K562 (cell line): ENCODE measurements around the gene CTSO. TPM values are rescaled to one million over a fixed set of nuclear protein-coding genes. Genes with fewer than 3 reads are reported as not detected.
A peak's percentile ranks its signal among the peaks of the same experiment; 100 is the strongest.

Experiments used
- ATAC-seq: fragments of 200-7000 bp; cut with Tn5 transposase; 3 replicates; pipeline ENCODE4 v1.9.1; 2020; ENCODE audit warnings: moderate library complexity
- Bru-seq: library from RNA; stranded (reverse); fragments of 400-500 nt; gene quantifications from one replicate; lab custom pipeline; 2021; lab: Mats Ljungman, UMichigan
- BruChase-seq, 2 experiments: library from RNA; stranded (reverse); fragments of 400-500 nt; gene quantifications; one replicate each; lab custom pipeline; 2021; lab: Mats Ljungman, UMichigan
- BruUV-seq: library from RNA; stranded (reverse); fragments of 400-500 nt; replicated peaks from 2 replicates; lab custom pipeline; 2021; lab: Mats Ljungman, UMichigan
- CTCF ChIA-PET: fragments of 300-600 bp; formaldehyde crosslinking; extraction: SDS; loops from one replicate; lab custom pipeline; 2021; ENCODE audit warnings: low intra/inter-chr PET ratio; lab: Yijun Ruan, JAX
- POLR2A ChIA-PET: fragments of 300-600, 350-650 bp; sonication (Branson Sonifier 250); formaldehyde crosslinking; extraction: SDS; loops from one replicate; lab custom pipeline; 2021; ENCODE audit warnings: antibody characterized with exemption, inconsistent platforms; lab: Yijun Ruan, JAX
- DNase-seq, 4 experiments: peaks; one replicate each; pipeline versions ENCODE4 v3.0.0 to v3.0.0-alpha.2; 2011 to 2018; ENCODE audit warnings: low spot score in 3 of 4, mixed read lengths in 3 of 4; ENCODE audit errors: extremely low read depth in 1 of 4
- FAIRE-seq: peaks from 2 replicates; lab custom pipeline; 2011; peaks lifted over from hg19 to GRCh38; lab: Jason Lieb, UNC
- H2AFZ ChIP-seq: 2 replicates; pipeline ENCODE4 v1.6.0; 2011; ENCODE audit warnings: low read depth, low read length, control low read depth, inconsistent platforms
- H3K27ac ChIP-seq: fragments of 200-600 bp; 3 replicates; pipeline ENCODE4 v1.8.0; 2011; ENCODE audit warnings: low read depth, mild to moderate bottlenecking, control low read depth, inconsistent platforms, low read length, moderate library complexity, mixed read lengths; ENCODE audit errors: extremely low read depth
- H3K27me3 ChIP-seq, 2 experiments: fragments of 300-600 bp in 1 of 2; 2 replicates in 1 of 2; 3 replicates in 1 of 2; pipeline versions ENCODE4 v1.6.0 to v1.8.0; 2011; ENCODE audit warnings: inconsistent platforms in 2 of 2, low read length in 2 of 2, mild to moderate bottlenecking in 1 of 2, mixed read lengths in 1 of 2, moderate library complexity in 1 of 2; ENCODE audit not compliant: control insufficient read depth in 2 of 2, insufficient read depth in 2 of 2
- H3K36me3 ChIP-seq: fragments of 300-600 bp; 3 replicates; pipeline ENCODE4 v1.8.0; 2011; ENCODE audit warnings: mild to moderate bottlenecking, low read length, inconsistent platforms; ENCODE audit not compliant: control insufficient read depth, insufficient read depth
- H3K4me1 ChIP-seq, 2 experiments: fragments of 200-600 bp in 1 of 2; replicated peaks in 1 of 2; 2 replicates in 1 of 2; 3 replicates in 1 of 2; pipeline versions ENCODE4 v1.5.1 to v1.8.0; 2011; ENCODE audit warnings: inconsistent platforms in 2 of 2, low read length in 2 of 2, mild to moderate bottlenecking in 1 of 2, mixed read lengths in 1 of 2, moderate library complexity in 1 of 2; ENCODE audit not compliant: control insufficient read depth in 2 of 2, insufficient read depth in 2 of 2
- H3K4me2 ChIP-seq: 2 replicates; pipeline ENCODE4 v1.6.1; 2011; ENCODE audit warnings: low read length, control low read depth, inconsistent platforms, mixed read lengths; ENCODE audit not compliant: insufficient read depth
- H3K4me3 ChIP-seq: fragments of 200-600 bp; sonication (generic), shearing (Covaris generic); 2 replicates; pipeline ENCODE4 v1.5.1; 2016; ENCODE audit warnings: control low read depth, inconsistent platforms
- H3K79me2 ChIP-seq: fragments of 200-600 bp; 3 replicates; pipeline ENCODE4 v1.8.0; 2011; ENCODE audit warnings: low read length, inconsistent platforms; ENCODE audit not compliant: control insufficient read depth, insufficient read depth
- H3K9ac ChIP-seq, 2 experiments: 2 replicates each; pipeline versions ENCODE4 v1.6.0 to v1.6.1; 2011; ENCODE audit warnings: low read depth in 2 of 2, low read length in 2 of 2, control low read depth in 1 of 2, inconsistent platforms in 1 of 2, mild to moderate bottlenecking in 1 of 2, mixed read lengths in 1 of 2; ENCODE audit not compliant: insufficient read depth in 1 of 2
- H3K9me1 ChIP-seq: one replicate; pipeline ENCODE4 v1.6.0; 2011; ENCODE audit warnings: inconsistent platforms, mild to moderate bottlenecking, low read length, moderate library complexity; ENCODE audit not compliant: control insufficient read depth, insufficient read depth
- H3K9me3 ChIP-seq: replicated peaks from 2 replicates; pipeline ENCODE4 v1.5.1; 2011; ENCODE audit warnings: low read depth, low read length, inconsistent platforms; ENCODE audit not compliant: control insufficient read depth, insufficient read depth
- H4K20me1 ChIP-seq: replicated peaks from 2 replicates; pipeline ENCODE4 v1.6.1; 2011; ENCODE audit warnings: low read length, inconsistent platforms, mixed read lengths; ENCODE audit not compliant: control insufficient read depth, insufficient read depth
- GABPA ChIP-seq: fragments of 200-800 bp; sonication (Bioruptor generic); conservative IDR thresholded peaks from 2 replicates; pipeline ENCODE4 v1.6.1; 2016; ENCODE audit warnings: low read depth, missing genetic modification characterization, missing compliant biosample characterization
- PHF8 ChIP-seq: fragments of 200-600 bp; sonication (generic); IDR thresholded peaks from 2 replicates; pipeline ENCODE4 v1.6.1; 2012; ENCODE audit warnings: mixed run types, mild to moderate bottlenecking, inconsistent platforms, low read length, moderate library complexity, borderline replicate concordance
- ZFX ChIP-seq: sonication (generic); formaldehyde crosslinking; IDR thresholded peaks from 2 replicates; pipeline ENCODE4 v1.8.0; 2022; ENCODE audit warnings: mild to moderate bottlenecking, missing genetic modification reagents, moderate library complexity
- WGBS: fragments of 100-300 bp; shearing (Covaris generic); methylation state at CpG from one replicate; pipeline ENCODE4 v1.1.6; 2016; ENCODE audit warnings: low coverage, mixed read lengths; ENCODE audit not compliant: insufficient coverage; ENCODE audit errors: missing lambda C conversion rate; 5-methylcytosine and 5-hydroxymethylcytosine counted together
- in situ Hi-C: fragments of 300-500 bp; cut with MboI; formaldehyde crosslinking; loops from 4 replicates; pipeline ENCODE4 v1.15.0; 2018; ENCODE audit warnings: inconsistent platforms, mixed read lengths
- intact Hi-C: fragments of 100-400 bp; cut with micrococcal nuclease; formaldehyde crosslinking; loops from 2 replicates; pipeline ENCODE4 v1.14.2; 2022
- long read RNA-seq, 3 experiments: library from polyadenylated mRNA in 2 of 3; library from RNA in 1 of 3; unstranded in 2 of 3; stranded (forward) in 1 of 3; transcript quantifications; one replicate each; pipeline ENCODE4 v2.0.0, GENCODE V29; 2019 to 2022
- polyA minus RNA-seq, 3 experiments: library from RNA; depleted of rRNA, polyadenylated mRNA; stranded (reverse); fragments of >200 nt; gene quantifications; 2 replicates each; pipeline ENCODE4 v1.2.3, GENCODE V29; 2011
- polyA plus RNA-seq, 8 experiments: library from polyadenylated mRNA; depleted of rRNA in 4 of 8; stranded (reverse) in 5 of 8; unstranded in 3 of 8; fragments of >200 nt; fragmentation: Nextera tagmentation in 2 of 8; fragmentation: Illumina TruSeq in 1 of 8; extraction: Ambion mirVana in 2 of 8; extraction: Trizol in 1 of 8; gene quantifications; 2 replicates each; pipeline versions ENCODE4 v1.2.1 to v1.2.3, GENCODE V29; 2011 to 2014; ENCODE audit warnings: inconsistent platforms in 1 of 8, missing spikeins in 1 of 8
- total RNA-seq, 7 experiments: library from RNA; depleted of rRNA in 6 of 7; stranded (reverse); fragments of >200 nt in 6 of 7; fragmentation: Illumina TruSeq in 2 of 7; extraction: Trizol in 2 of 7; gene quantifications; 2 replicates each; pipeline versions ENCODE4 v1.2.1 to v1.2.3, GENCODE V29; 2011 to 2021; ENCODE audit warnings: low replicate concordance in 1 of 7
- TF ChIP-seq, protein P1 (sequence below): fragments of 250-450 bp; sonication (Bioruptor Pico); IDR thresholded peaks from 2 replicates; pipeline ENCODE4 v1.6.1; 2021; ENCODE audit warnings: mild to moderate bottlenecking

The CTSO gene, protein sequence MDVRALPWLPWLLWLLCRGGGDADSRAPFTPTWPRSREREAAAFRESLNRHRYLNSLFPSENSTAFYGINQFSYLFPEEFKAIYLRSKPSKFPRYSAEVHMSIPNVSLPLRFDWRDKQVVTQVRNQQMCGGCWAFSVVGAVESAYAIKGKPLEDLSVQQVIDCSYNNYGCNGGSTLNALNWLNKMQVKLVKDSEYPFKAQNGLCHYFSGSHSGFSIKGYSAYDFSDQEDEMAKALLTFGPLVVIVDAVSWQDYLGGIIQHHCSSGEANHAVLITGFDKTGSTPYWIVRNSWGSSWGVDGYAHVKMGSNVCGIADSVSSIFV
- not detected in 2 replicates for total RNA-seq (2011; cell fraction: chromatin; rRNA removed; ENCODE audit: low replicate concordance)
- not detected in 2 replicates for total RNA-seq (2011; cell fraction: nucleolus; rRNA removed)
- total RNA-seq (2011; cell fraction: nucleoplasm; rRNA removed), result not detected in 2 replicates
- 0.04 TPM in 1 of 2 replicates, not detected in the other for total RNA-seq (2014; rRNA removed)
- 0.04 TPM in 1 of 2 replicates, not detected in the other for total RNA-seq (2014; rRNA removed; fragmentation: Illumina TruSeq; extraction: Trizol)
- 0.07 TPM in 1 of 2 replicates, not detected in the other for total RNA-seq (2015; rRNA removed; fragmentation: Illumina TruSeq; extraction: Trizol)
- total RNA-seq (2021), result 0.04 TPM in 1 of 2 replicates, not detected in the other
- polyA plus RNA-seq (2011; rRNA removed), result 0.03 TPM in 1 of 2 replicates, not detected in the other
- not detected in 2 replicates for polyA plus RNA-seq (2011; cell fraction: cytosol; rRNA removed)
- polyA plus RNA-seq (2011; cell fraction: nucleus; rRNA removed), result not detected in 2 replicates
- polyA plus RNA-seq (2012), result 0.03 and 0.28 TPM in 2 replicates
- not detected in 2 replicates for polyA plus RNA-seq (2014; fragmentation: Illumina TruSeq; extraction: Trizol)
- polyA plus RNA-seq (2014; fragmentation: Nextera tagmentation; extraction: Ambion mirVana), result not detected
- not detected in 2 replicates for polyA plus RNA-seq (2014; rRNA removed)
- polyA minus RNA-seq (2011; rRNA and poly(A)+ RNA removed), result not detected in 2 replicates
- not detected in 2 replicates for polyA minus RNA-seq (2011; cell fraction: cytosol; rRNA and poly(A)+ RNA removed)
- polyA minus RNA-seq (2011; cell fraction: nucleus; rRNA and poly(A)+ RNA removed), result not detected in 2 replicates
- Bru-seq, nascent RNA, result percentile 15 among the genes with signal in this experiment
- BruChase-seq, experiment 1, labeled RNA remaining after a 2-hour chase, result percentile 15 among the genes with signal in this experiment
- BruChase-seq, experiment 2, labeled RNA remaining after a 6-hour chase, result percentile 16 among the genes with signal in this experiment
- long read RNA-seq, experiment 1, result 0 reads
- long read RNA-seq, experiment 2, result 0 reads
- long read RNA-seq, experiment 3, result 0 reads

DNA sequence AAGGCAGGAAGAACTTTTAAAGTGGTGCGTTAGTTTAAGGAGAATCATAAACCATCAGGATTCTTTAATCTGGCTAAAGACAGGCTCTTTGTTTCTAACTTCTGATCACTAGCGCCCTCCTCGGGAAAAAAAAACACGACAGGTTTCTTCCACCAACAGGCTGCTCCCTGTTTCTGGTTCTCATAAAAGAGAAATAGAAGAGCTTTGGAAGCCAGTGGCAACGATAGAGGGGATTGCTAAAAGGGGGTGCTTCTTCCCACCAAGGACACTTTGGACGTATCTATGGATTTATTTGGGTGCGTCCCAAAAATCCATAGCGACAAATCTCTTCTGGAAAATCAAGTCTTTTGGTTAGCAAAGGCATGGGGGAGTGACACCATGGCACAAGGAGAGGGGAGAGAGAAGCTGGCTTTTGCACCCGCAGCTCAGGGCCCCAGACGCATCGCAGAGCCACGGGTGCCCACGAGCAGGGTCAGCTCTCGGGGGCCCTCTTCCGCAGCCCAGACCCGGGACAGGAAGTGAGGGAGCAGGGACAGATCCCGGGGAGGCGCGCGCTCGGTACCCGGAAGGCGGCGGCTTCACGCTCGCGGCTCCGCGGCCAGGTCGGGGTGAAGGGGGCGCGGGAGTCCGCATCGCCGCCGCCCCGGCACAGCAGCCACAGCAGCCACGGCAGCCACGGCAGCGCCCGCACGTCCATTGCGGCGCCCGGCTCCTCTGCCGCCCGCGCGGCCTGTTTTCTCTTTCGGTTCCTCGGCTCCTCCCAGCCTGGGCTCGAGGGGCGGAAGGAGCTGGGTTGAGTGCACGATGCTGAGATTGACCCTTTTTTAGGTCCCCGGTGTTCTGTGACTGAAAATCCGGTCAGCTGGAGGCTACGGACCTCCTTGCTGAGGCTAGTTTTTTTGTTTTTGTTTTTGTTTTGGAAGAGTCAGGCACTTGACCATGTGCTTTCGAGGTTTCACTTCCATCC lies at the start of gene CTSO:
Gene CTSO (minus strand): TSS at position 716 of the 967 bp plus-strand sequence. CDS start 19 bp downstream, at position 697.
- peaks cover 0 to 7% of the 10 kb centered on the region in 2 experiments; a peak in 2 of 5 replicates for H3K4me1 ChIP-seq
- in situ Hi-C loops (no loop called here), intact Hi-C loops (loop anchor here (5.0 to 10.0 kb wide), 3 partner anchors 511 to 1399 kb away; partner anchors contain the start of gene PLRG1)
- 5% methylated on average over 37 of the region's 58 CpGs for WGBS
- H3K79me2 ChIP-seq, result no peaks in the 10 kb centered on the region
- H2AFZ ChIP-seq, result peak within 1 kb of the TSS; percentile 94
- peak within 1 kb of the TSS; percentile 79 for H3K4me2 ChIP-seq
- H3K27ac ChIP-seq, result no peak within 1 kb of the TSS
- H3K36me3 ChIP-seq, result no peaks in the 10 kb centered on the region
- no TSS peak for BruUV-seq
- H4K20me1 ChIP-seq, result no peaks in the 10 kb centered on the region
- peak; percentile 9 to 40 (median 22) for DNase-seq
- peak; percentile 98 for ATAC-seq
- peak within 1 kb of the TSS; percentile 41 to 78; a peak in 3 of 4 replicates for H3K9ac ChIP-seq
- no peaks in the 10 kb centered on the region for H3K9me3 ChIP-seq
- CTCF ChIA-PET, result no interaction called here
- H3K27me3 ChIP-seq, result no peaks in the 10 kb centered on the region
- peak within 1 kb of the TSS; percentile 51 for H3K4me3 ChIP-seq
- peak; percentile 44 for FAIRE-seq
- POLR2A ChIA-PET, result interaction anchor here (0.6 kb wide), 2 partner anchors 221 to 1663 kb away, joined by 3 to 5 read pairs; no protein-coding TSS in a partner anchor
- H3K9me1 ChIP-seq, result no peaks in the 10 kb centered on the region
- TF ChIP-seq ZFX (CRISPR knock-in tag) (peak; percentile 46; the same call in 1 of the 2 replicates), PHF8 (peak; percentile 50), GABPA (tag) (peak; percentile 91)
- TF ChIP-seq, protein P1, sequence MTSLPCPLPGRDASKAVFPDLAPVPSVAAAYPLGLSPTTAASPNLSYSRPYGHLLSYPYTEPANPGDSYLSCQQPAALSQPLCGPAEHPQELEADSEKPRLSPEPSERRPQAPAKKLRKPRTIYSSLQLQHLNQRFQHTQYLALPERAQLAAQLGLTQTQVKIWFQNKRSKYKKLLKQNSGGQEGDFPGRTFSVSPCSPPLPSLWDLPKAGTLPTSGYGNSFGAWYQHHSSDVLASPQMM (CRISPR knock-in tag), result no peak
